VCaP (cell line): ENCODE results near the gene CD180.

Experiments used
- H3K27ac ChIP-seq: fragments of 450-650 bp; 2 replicates; pipeline ENCODE4 v1.5.1; 2017
- CTCF ChIP-seq: fragments of 450-650 bp; conservative IDR thresholded peaks from 2 replicates; pipeline ENCODE4 v1.5.1; 2017; ENCODE audit warnings: mild to moderate bottlenecking, moderate library complexity

The CD180 gene

GRCh38 chr5:67146981-67147380 is 49.6 kb downstream of the CD180 start:
- H3K27ac ChIP-seq, result no peak overlapping the region
- TF ChIP-seq CTCF, result no peak

GRCh38 chr5:67146574-67146973 is 50.0 kb downstream of the CD180 start:
- no peak for TF ChIP-seq CTCF
- H3K27ac ChIP-seq, result no peak overlapping the region

- no peak for TF ChIP-seq CTCF
- H3K27ac ChIP-seq, result no peak overlapping the region
Observed at GRCh38 chr5:67144183-67144639, 52.4 kb downstream of the CD180 start.

GRCh38 chr5:67143549-67143948 is 53.0 kb downstream of the CD180 start:
- H3K27ac ChIP-seq, result no peak overlapping the region

GRCh38 chr5:67142816-67143215 is 53.8 kb downstream of the CD180 start:
- TF ChIP-seq CTCF, result no peak
- H3K27ac ChIP-seq, result no peak overlapping the region

More at GRCh38 chr5:67143549-67143948, 53.0 kb downstream of the CD180 start:
- TF ChIP-seq CTCF, result no peak

- TF ChIP-seq CTCF, result no peak
- no peak overlapping the region for H3K27ac ChIP-seq
Observed at GRCh38 chr5:67141644-67142043, 55.0 kb downstream of the CD180 start.

GRCh38 chr5:67140413-67140812 is 56.2 kb downstream of the CD180 start:
- H3K27ac ChIP-seq, result no peak overlapping the region
- no peak for TF ChIP-seq CTCF
